TTC549 (cell line): ENCODE data around the gene CX3CL1.
"Not testable (repeated sequence)": the region's sequence is repeated elsewhere in the genome, so short reads cannot be mapped to it uniquely, and the experiment has no call there.

ENCODE experiments used
- FAIRE-seq: peaks from 2 replicates; lab custom pipeline; 2012; peaks lifted over from hg19 to GRCh38; lab: Jason Lieb, UNC

CX3CL1 gene

DNA sequence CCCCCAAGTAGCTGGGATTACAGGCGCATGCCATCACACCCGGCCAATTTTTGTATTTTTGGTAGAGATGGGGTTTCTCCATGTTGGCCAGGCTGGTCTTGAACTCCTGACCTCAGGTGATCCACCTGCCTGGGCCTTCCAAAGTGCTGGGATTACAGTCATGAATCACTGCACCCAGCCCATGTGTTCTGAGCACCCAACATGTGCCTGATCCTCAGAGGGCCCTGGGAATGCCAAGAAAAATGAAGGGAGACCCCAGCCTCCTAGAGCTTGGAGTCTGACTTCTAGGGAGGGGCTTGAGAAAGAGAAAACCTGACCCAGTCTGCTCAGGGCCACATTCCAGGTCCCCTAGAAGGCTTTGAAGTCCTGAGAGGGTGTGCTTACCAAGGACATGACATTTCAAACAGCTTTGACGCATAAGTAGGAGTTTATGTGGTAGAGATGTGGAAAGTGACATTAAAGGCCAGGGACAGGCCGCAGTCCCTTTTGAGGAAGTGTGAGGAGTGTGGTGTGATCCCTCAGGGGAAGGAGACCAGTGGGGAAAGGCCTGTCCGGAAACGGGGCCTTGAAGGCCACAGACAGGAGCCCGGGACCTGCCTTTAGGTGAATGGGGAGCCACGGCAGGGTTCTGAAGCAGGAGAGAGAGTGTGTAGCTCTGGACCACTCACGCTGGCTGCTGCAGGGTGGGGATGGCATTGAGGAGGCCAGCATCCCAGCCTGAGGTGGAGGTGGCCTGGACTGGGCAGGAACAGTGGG, 14.8 kb upstream of the CX3CL1 start:
- no peak for FAIRE-seq

DNA sequence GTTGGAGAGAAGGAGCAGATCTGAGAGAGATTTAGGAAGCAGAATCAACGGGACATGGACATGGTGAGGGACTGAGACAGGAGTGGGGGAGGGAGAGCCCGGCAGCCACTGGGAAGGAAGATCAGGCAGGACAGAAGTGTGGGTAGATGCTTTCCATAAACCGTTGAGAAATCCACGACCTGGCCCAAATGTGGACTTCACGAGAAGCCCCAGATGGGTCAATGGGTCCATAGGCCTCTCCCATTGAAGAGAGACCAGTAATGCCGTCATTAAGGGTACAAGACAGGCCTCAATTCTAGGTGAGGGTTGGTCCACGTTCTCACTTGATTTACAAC, 14.2 kb upstream of the CX3CL1 start:
- no peak for FAIRE-seq

DNA sequence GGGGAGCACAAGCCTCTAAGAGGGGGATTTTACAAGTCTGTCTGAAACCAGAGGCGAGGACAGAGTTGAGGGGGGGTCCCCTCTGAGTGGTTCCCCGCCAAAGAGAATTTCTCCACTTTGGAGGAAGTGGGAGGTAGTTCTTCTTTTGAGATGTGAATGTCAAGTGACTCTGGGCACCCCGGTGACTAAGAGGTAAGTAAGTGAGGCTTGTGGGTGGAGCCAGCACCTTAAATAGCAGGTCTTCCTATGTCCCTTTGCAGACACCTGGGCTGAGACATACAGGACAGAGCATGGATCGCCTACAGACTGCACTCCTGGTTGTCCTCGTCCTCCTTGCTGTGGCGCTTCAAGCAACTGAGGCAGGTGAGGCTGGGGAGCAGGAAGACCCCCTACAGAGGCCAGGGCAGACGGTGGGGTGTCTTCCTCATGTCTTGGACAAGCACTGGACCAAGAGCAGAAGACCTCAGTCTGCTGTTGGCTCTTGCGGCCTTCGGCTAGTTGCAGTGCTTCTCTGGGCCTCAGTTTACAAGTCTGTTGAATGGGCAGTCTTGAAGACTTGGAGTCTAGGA, 13.7 kb upstream of the CX3CL1 start, which contains the start of gene CCL22:
CCL22 (plus strand) TSS at position 257 of the 569 bp plus-strand sequence; CDS start at position 291, 34 bp downstream.
- FAIRE-seq, result no peak

DNA sequence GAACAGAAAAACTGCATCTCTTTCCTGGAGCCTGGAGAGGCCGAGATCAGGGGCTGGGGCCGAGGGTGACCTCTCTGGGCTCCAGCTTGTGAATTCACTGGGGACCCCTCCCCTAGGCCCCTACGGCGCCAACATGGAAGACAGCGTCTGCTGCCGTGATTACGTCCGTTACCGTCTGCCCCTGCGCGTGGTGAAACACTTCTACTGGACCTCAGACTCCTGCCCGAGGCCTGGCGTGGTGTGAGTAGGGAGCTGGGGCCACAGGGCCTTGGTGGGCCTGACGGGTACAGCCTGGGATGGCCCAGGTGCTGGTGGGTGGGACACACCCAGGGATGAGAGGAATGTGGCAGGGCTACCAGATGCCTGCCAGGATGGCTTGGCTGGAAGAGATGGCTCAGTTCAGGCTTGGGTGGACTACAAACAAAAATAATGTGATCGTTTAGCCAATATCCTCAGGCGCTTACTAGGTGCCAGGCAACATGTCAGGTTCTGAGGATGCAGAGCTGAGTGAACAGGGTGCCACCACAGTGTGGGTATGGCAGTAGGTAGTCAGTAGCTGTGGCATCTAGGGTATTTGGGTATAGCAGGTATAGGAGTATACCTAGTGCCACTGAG, 11.9 kb upstream of the CX3CL1 start:
- no peak for FAIRE-seq

DNA sequence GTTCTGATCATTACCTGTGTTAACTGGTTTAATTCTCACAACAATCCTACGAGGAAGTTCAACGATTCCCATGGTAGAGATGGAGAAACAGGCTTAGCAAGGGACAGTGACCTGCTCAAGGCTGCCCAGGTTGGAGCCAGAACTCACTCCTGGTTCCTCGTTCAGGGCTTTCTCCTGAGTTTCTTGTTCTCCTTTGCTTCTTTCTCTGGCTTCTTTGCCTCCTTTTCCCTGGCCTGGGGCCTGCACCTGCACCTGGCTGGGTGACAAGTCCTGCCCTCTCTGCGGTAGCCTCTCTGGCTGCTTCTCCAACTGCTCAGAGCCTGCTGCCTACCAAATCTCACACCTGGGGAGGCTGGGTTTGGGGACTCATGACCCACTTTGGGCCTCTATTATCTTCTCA, 10.9 kb upstream of the CX3CL1 start:
- FAIRE-seq, result no peak

DNA sequence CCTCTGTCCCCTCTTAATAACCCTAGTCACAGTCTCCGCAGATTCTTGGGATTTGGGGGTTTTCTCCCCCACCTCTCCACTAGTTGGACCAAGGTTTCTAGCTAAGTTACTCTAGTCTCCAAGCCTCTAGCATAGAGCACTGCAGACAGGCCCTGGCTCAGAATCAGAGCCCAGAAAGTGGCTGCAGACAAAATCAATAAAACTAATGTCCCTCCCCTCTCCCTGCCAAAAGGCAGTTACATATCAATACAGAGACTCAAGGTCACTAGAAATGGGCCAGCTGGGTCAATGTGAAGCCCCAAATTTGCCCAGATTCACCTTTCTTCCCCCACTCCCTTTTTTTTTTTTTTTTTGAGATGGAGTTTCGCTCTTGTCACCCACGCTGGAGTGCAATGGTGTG, 8.1 kb upstream of the CX3CL1 start:
- FAIRE-seq, result no peak

DNA sequence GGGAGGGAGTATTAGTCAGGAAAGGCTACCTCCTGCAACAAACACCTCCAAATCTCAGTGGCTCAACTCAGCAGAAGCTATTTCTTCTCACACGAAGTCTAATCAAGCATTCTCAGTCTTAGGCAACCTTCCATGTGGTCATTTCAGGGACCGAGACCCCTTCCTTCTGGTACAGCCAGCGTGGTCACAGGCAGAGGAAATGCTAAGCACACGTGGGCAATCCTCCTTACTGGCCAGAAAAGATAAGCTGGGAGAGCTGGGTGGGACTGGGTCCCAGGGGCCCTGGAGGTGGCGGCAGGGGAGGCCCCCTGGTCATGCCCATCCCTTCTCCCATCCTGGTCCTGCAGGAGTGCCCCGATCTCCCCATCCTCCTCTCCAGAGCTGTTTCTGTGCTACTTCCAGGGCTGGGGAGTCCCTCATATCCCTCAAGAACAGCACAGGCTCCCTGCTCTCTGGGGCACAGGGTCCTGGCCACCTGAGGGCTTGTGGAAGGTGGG, 5.7 kb upstream of the CX3CL1 start:
- FAIRE-seq, result no peak

DNA sequence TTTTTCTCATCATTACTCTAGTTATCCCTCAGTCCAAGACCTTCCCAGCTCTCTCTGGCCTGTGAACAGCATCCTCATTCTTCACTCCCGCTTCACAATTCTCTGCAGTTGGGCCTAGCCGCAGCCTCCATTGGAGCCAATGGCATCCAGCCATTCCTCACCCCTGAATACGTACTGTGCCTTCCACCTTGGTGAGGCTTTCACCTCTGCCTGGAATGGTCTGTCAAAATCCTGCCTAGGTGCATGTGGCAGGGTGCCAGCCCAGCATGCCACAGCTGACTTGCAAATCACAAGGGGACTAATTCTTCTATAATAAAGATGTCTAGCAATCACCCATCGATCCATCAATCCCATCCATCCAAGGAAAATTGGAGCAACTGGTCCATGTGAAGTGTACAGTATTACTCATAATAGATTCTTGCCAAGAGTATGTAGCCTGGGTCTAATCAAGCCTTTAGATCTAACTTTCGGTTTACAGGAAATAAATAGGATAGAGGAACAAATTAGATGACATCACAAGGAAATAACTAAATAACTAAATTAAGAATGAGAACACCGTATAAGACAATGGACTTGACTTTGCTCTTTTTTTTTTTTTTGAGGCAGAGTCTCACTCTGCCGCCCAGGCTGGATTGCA, 5.1 kb upstream of the CX3CL1 start:
- no peak for FAIRE-seq

DNA sequence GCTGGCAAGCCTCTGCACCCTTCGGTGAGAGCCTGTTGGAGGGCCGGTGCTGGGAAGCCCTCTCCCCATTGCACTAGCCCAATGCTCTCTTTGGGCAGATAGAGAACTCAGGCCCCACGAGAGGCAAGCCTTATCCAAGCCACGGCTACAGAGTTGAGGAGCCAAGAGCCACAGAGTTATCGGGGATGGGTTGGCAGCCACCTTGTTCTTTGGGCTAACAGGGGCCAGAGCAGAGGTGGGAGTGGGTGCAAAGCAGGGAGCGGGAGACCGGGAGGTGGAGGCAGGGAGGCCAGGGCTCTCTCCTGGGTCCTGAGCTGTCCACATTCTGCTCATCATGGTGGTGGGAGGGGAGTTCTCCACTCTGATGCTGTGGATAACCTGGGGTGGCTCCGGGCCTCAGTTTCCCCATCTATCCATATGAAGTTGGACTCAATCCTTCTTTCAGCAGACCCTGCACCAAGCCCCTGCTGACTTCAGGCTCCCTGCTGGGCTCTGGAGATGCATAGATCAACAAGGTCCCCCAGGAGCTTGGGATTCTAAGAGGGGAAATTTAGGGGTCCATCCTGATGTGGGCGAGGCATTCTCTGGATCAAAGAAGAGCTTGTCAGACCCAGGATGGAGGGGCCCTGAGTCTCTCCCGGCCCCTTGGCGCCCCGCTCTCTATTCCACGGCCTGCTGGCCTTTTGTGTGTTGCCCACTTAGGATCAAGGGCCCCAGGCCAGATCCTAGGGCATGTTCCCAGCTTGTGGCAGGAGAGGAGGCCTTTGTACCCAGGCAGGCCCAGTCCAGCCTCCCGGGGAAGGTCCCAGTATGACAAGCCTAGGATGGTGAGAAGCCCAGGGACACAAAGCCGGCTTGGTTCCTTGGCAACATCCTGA, 557 bp upstream of the CX3CL1 start:
- no peak for FAIRE-seq

DNA sequence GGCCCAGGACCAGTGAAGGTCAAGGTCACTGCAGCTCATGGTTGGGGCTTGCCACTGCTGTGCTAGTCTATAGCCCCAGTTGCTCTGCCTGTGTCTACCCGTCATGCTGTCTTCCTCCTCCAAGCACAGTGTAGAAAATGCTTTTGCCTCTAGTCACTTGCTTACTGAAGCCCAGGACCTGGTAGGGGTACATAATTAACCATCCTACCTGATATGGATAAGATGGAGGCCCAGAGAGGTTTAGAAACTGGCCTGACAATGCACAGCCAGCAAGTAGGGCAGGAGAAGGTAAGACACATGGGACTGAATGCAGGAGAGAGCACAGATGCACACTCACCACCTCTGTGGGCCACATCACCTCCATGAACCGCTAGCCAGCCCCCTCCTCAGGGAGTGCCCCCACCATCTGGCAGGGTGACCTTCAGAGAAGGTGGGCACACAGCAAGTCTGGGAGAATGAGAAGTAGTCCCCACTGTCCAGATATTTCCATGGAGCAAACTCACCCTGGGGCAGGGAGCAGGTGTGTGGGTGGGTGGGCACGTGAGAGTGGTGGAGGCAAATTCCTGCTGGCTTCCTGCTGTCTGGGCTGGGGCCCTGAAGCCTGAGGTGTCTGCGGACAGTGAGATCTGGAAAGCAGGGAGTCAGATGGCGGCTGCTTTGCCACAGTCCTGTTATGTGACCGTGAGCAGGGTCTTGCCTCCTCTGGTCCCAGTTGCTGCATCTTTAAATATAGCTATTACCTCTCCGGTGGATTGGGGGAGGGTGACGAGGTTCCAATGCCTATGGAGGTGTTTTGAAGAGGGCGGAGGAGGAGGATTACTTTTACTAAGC, 1.0 kb downstream of the CX3CL1 start:
- no peak for FAIRE-seq

DNA sequence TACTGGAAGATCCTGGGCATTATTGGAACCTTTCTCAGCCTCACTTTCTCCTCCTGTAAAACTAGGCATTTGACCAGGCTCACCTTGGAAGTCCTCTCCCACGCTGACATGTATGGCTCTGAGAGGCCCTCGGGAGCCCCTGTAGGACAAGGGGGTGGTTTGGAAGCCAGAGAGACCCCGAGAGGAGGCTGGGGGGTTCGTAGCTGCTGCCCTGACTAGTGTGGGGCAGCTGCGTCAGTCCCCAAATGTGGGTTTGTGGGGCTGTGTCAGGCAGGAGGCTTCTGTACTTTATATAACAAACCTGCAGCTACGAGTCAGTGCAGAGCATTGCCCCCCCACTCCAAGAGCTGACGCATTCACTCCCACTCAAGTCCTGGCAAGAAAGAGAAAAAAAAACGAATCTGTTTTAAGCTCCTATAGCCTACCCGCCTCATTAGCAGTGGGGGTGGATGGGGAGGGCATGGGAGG, 1.8 kb downstream of the CX3CL1 start:
- FAIRE-seq, result no peak

DNA sequence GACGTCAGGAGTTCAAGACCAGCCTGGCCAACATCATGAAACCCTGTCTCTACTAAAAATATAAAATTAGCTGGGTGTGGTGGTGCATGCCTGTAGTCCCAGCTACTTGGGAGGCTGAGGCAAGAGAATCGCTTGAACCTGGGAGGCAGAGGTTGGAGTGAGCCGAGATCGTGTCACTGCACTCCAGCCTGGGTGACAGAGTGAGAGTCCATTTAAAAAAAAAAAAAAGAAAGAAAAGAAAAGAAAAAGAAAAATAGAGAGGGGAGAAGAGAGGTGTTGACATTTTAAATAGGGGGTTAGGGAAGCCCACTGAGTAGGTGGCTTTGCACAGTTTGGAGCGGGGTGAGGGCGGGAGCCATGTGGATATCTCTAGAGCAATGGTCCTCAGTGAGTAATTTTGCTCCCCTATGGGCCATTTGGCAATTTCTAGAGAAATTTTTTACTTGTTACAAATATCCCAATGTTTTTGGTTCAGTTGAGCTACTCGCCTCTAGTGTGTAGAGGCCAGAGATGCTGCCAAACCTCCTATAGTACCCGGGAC, 2.7 kb downstream of the CX3CL1 start:
- FAIRE-seq, result not testable (repeated sequence)

DNA sequence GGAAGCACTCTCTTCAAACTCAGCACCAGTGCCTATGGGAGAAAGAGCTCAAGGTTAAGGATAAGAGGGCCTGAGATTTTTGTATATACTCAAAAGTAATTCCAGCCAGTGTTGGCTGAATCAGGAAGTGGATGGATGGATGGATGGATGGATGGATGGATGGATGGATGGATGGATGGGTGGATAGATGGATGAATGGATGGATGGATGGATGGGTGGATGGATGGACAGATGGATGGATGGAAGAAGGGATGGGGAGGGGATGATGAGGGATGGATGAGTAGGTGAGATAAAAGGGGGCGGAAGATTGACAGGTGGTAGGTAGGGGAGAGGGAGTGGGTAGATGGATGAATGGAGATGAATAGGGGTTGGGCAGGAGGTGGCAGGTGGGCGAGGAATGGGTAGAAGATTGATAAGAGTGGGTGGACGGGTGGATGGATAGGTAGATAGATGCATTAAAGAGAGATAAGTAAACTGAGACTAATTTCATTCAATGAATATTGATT, 4.1 kb downstream of the CX3CL1 start:
- FAIRE-seq, result no peak

DNA sequence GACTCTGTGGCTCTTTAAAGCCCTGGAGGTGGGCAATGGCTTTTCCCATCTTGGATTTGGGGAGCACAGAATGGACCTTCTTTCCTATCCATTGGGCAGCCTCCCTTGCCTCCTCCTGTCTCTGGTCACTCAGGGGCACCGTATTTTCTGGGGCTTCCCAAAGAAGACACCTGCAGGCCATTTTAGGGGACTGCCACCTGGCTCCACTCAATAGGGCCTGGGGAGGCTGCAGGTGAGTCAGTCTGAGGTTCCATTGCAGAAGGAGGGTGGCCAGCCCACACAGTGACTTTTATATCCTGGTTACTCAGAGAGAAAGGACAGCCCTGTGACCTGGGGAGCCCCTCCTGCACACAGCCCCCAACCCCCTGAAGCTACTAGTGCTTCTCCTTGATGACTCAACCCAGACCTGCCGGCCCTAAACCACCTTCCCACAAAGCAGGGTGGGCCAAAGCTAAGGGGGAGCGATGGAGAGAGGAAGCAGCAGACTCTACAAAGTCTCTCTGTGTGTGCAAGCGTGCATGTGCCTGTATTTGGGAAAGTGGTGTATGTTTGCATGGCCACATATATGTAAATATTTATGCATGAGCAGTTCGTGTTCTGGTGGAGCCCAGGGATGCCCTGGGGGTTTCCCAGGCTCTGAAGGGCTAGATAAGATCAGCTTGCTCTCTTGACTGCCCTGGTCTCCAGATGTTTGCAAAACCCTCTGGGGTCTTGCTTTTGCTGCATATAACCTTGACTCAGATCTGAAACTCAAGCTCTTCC, 5.0 kb downstream of the CX3CL1 start:
- no peak for FAIRE-seq

DNA sequence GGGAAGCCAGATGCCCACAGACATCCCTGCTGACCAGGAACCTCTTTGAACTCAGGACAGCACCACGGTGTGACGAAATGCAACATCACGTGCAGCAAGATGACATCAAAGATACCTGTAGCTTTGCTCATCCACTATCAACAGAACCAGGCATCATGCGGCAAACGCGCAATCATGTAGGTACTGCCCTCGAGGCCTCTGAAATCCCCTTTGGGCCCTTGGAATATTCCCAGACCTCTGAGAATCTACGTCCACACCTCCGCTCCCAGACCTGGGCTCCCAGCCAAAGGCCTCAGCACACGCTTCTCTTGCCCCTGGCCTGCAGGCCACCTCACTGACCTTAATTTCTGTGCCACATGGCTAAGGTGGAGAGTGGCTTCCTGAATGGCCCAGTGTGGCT, 7.3 kb downstream of the CX3CL1 start:
- FAIRE-seq, result no peak

DNA sequence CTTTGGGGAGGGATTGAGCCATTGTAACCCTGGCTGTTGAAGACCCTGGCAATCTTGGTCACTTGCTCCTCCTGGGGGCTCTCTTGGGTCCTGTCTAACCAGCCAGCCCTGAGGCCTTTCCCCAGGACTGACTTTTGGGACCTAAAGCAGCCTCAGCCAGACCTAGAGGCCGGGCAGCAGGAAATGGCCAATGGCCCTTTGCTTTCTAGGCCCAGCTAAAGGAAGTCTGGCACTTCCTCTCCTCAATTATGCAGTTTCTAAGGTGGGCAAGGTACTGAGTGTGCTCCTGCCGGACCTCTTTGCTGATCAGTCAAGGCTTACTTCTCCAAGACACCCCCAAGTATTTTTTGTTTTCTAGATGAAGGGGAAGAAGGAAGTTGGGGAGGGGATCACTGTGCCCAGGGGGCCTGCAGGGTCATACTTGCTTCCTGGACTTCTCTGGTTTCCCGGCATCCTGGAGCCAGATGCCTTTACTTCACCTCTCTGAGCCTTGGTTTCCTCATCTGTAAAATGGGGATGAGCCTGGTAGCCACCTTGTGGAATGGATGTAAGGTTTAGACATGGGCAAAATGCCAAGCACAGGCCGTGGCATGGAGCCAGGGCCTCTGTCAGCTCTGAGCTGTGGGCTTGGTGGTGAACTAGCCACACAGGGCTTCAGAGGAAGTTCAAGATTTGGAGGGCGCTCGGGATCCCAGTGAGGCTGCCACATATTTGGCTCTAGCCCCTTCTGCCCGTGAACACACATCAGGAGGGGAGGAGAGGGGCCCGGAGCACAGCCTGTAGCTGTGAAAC, 8.6 kb downstream of the CX3CL1 start:
- FAIRE-seq, result no peak

DNA sequence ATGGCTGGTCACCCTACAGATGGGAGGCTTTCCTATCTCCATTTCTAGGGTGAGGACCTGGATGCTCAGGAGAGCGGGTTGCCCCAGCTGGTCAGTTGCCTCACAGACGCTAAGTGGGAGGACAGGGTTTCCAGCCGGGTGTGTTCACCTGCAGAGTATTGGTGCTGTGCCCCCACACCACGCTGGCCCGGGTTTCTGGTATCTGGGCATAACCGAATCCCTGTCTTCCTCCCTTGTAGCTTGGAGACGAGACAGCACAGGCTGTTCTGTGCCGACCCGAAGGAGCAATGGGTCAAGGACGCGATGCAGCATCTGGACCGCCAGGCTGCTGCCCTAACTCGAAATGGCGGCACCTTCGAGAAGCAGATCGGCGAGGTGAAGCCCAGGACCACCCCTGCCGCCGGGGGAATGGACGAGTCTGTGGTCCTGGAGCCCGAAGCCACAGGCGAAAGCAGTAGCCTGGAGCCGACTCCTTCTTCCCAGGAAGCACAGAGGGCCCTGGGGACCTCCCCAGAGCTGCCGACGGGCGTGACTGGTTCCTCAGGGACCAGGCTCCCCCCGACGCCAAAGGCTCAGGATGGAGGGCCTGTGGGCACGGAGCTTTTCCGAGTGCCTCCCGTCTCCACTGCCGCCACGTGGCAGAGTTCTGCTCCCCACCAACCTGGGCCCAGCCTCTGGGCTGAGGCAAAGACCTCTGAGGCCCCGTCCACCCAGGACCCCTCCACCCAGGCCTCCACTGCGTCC, 9.7 kb downstream of the CX3CL1 start:
- no peak for FAIRE-seq
